Stomach (tissue), 4 donors: ENCODE data around the gene MYOZ2.

Experiments
- EP300 ChIP-seq: sonication (generic); formaldehyde crosslinking; IDR thresholded peaks from one replicate; pipeline ENCODE4 v1.6.1; 2017; ENCODE audit warnings: antibody characterized with exemption
- POLR2A ChIP-seq, 4 donors: fragments of 450-650 bp; IDR thresholded peaks; one replicate each; pipeline ENCODE4 v1.6.1; 2016; ENCODE audit warnings: antibody characterized with exemption in 4 of 4, control low read depth in 2 of 4, mild to moderate bottlenecking in 1 of 4, moderate library complexity in 1 of 4
- POLR2AphosphoS5 ChIP-seq, 3 donors: sonication (generic); formaldehyde crosslinking; IDR thresholded peaks; one replicate each; pipeline ENCODE4 v1.6.1; 2016; ENCODE audit warnings: antibody characterized with exemption in 3 of 3
- TF ChIP-seq, protein P1 (sequence below), 7 experiments: fragments of 450-650 bp in 4 of 7; fragments of 200-600 bp in 3 of 7; sonication (generic) in 3 of 7; IDR thresholded peaks; one replicate each; pipeline ENCODE4 v1.5.1; 2016 to 2019; ENCODE audit warnings: antibody characterized with exemption in 7 of 7, control low read depth in 2 of 7, mild to moderate bottlenecking in 1 of 7

GRCh38 chr4:119228406-119228805 lies 92.8 kb downstream of the MYOZ2 start:
- TF ChIP-seq, protein P1, sequence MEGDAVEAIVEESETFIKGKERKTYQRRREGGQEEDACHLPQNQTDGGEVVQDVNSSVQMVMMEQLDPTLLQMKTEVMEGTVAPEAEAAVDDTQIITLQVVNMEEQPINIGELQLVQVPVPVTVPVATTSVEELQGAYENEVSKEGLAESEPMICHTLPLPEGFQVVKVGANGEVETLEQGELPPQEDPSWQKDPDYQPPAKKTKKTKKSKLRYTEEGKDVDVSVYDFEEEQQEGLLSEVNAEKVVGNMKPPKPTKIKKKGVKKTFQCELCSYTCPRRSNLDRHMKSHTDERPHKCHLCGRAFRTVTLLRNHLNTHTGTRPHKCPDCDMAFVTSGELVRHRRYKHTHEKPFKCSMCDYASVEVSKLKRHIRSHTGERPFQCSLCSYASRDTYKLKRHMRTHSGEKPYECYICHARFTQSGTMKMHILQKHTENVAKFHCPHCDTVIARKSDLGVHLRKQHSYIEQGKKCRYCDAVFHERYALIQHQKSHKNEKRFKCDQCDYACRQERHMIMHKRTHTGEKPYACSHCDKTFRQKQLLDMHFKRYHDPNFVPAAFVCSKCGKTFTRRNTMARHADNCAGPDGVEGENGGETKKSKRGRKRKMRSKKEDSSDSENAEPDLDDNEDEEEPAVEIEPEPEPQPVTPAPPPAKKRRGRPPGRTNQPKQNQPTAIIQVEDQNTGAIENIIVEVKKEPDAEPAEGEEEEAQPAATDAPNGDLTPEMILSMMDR (IDR thresholded peaks at IDR 0.05) = no peak
- TF ChIP-seq POLR2AphosphoS5 (IDR thresholded peaks at IDR 0.05) (no peak), POLR2A (IDR thresholded peaks at IDR 0.05) (no peak), EP300 (no peak)
